ENCODE data around the gene KATNIP. TPM values are rescaled to one million over a fixed set of nuclear protein-coding genes. Genes with fewer than 3 reads are reported as not detected.

The KATNIP gene
- total RNA-seq, 1 donor from 2014 or later, result 38.9 TPM

- no peak for DNase-seq (ENCODE audit: low spot score)
Observed at GRCh38 chr16:27583634-27584033, 33.7 kb downstream of the KATNIP start.

GRCh38 chr16:27585200-27585599, 35.3 kb downstream of the KATNIP start:
- no peak for DNase-seq (ENCODE audit: low spot score)

GRCh38 chr16:27586711-27587110, 36.8 kb downstream of the KATNIP start:
- no peak for DNase-seq (ENCODE audit: low spot score)

- no peak for DNase-seq (ENCODE audit: low spot score)
Observed at GRCh38 chr16:27588057-27588456, 38.1 kb downstream of the KATNIP start.

- no peak for DNase-seq (ENCODE audit: low spot score)
Observed at GRCh38 chr16:27591837-27592236, 41.9 kb downstream of the KATNIP start.

- DNase-seq (ENCODE audit: low spot score), result no peak
Observed at GRCh38 chr16:27595475-27595874, 45.5 kb downstream of the KATNIP start.

- no peak for DNase-seq (ENCODE audit: low spot score)
Observed at GRCh38 chr16:27595993-27596392, 46.0 kb downstream of the KATNIP start.

- DNase-seq (ENCODE audit: low spot score), result no peak
Observed at GRCh38 chr16:27596411-27596810, 46.5 kb downstream of the KATNIP start.

- no peak for DNase-seq (ENCODE audit: low spot score)
Observed at GRCh38 chr16:27597361-27597760, 47.4 kb downstream of the KATNIP start.

GRCh38 chr16:27598220-27598619, 48.3 kb downstream of the KATNIP start:
- DNase-seq (ENCODE audit: low spot score), result no peak

- DNase-seq (ENCODE audit: low spot score), result no peak
Observed at GRCh38 chr16:27598931-27599565, 49.1 kb downstream of the KATNIP start.

GRCh38 chr16:27599606-27600005, 49.7 kb downstream of the KATNIP start:
- no peak for DNase-seq (ENCODE audit: low spot score)

Other genes starting within 250 kb of the KATNIP start
- 74.2 TPM for gene IL4R, start 236.2 kb upstream of the KATNIP start, total RNA-seq
- gene IL21R, start 148.0 kb upstream of the KATNIP start, total RNA-seq, result 1.2 TPM
- gene GTF3C1, start 231 bp upstream of the KATNIP start, total RNA-seq, result 70.9 TPM